Measurements from ENCODE around the gene CANT1.

DNA sequence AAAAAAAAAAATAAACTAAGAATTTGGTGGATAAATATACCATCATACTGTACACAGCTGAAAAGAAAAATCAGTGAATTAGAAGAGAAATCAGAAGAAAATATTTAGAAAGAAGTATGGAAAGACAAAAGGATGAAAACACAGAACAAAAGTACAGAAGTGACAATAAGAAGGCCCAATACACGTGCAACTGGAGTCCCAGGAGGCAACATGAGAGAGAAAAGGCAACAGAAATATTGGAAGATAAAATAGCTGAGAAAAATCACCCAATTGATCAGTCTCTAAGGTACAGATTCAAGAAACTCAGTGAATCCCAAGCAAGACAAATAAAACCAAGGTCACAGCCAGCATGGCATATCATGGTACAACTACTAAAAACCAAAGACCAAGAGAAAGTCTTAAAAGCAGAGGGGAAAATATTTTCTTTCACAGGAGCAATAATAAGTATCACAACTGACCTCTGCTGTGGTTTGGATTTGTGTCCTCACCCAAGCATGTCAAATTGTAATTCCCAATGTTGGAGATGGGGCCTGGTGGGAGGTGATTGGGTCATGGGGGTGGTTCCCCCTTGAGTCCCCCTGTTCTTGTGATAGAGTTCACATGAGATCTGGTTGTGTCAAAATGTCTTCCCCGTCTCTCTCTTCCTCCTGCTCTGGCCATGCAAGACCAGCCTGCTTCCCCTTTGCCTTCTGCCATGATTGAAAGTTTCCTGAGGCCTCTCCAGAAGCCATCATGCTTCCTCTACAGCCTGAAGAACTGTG lies 44.8 kb upstream of the CANT1 start:
- TF ChIP-seq SPI1 (IDR thresholded peaks at IDR 0.05; ENCODE audit: borderline replicate concordance, low read depth, low read length) (no peak), SMARCE1 (IDR thresholded peaks at IDR 0.05) (no peak), SMC3 (conservative IDR thresholded peaks at IDR 0.05; ENCODE audit: insufficient read depth, low read depth, low read length) (no peak), RBBP5 (IDR thresholded peaks at IDR 0.05; ENCODE audit: borderline replicate concordance, insufficient read depth, low read length, poor library complexity, severe bottlenecking) (no peak), FOXA1 (IDR thresholded peaks at IDR 0.05; ENCODE audit: borderline replicate concordance) (no peak), RERE (CRISPR knock-in tag; IDR thresholded peaks at IDR 0.05; ENCODE audit: borderline replicate concordance) (no peak), ZSCAN29 (IDR thresholded peaks at IDR 0.05) (no peak), CBX5 (IDR thresholded peaks at IDR 0.05; ENCODE audit: borderline replicate concordance, low read depth) (no peak)
